Lower lobe of right lung (tissue), 2 donors: ENCODE data around the gene RWDD1. TPM values are rescaled to one million over a fixed set of nuclear protein-coding genes. Genes with fewer than 3 reads are reported as not detected.

Experiments used
- ATAC-seq, 2 donors: fragments of 200-7000 bp; cut with Tn5 transposase; one replicate each; pipeline ENCODE4 v1.9.1; 2020 to 2022; ENCODE audit warnings: mild to moderate bottlenecking in 2 of 2, moderate library complexity in 2 of 2
- DNase-seq: peaks from one replicate; pipeline ENCODE4 v3.0.0-alpha.2; 2020
- H3K27ac ChIP-seq: fragments of 200-600 bp; one replicate; pipeline ENCODE4 v1.8.0; 2022
- H3K27me3 ChIP-seq: fragments of 200-600 bp; one replicate; pipeline ENCODE4 v1.8.0; 2022; ENCODE audit warnings: low read depth
- H3K36me3 ChIP-seq: fragments of 200-600 bp; one replicate; pipeline ENCODE4 v1.8.0; 2022; ENCODE audit warnings: mild to moderate bottlenecking
- H3K4me1 ChIP-seq: fragments of 200-600 bp; one replicate; pipeline ENCODE4 v1.8.0; 2022
- H3K4me3 ChIP-seq: fragments of 200-600 bp; one replicate; pipeline ENCODE4 v1.8.0; 2022; ENCODE audit warnings: mild to moderate bottlenecking
- H3K9me3 ChIP-seq: fragments of 200-600 bp; one replicate; pipeline ENCODE4 v1.8.0; 2022
- intact Hi-C: fragments of 100-400 bp; cut with DNase I; formaldehyde crosslinking; loops from one replicate; pipeline ENCODE4 v1.11.0; 2022
- total RNA-seq: library from RNA; stranded (reverse); fragmentation: NEBNext Ultra II Directional; extraction: Animal tissue kit (Norgen Biotek cat#: 25700); gene quantifications from one replicate; pipeline ENCODE4 v1.2.1, GENCODE V29; 2021
- TF ChIP-seq, protein P1 (sequence below): fragments of 200-600 bp; IDR thresholded peaks from one replicate; pipeline ENCODE4 v1.8.0; 2022; ENCODE audit warnings: antibody characterized with exemption, mild to moderate bottlenecking
- donor health status: DM: no; HTN: yes; CAD: no; lungs with severe emphysema.

The RWDD1 gene
- total RNA-seq, 1 donor from 2014 or later: 35.9 TPM

DNA sequence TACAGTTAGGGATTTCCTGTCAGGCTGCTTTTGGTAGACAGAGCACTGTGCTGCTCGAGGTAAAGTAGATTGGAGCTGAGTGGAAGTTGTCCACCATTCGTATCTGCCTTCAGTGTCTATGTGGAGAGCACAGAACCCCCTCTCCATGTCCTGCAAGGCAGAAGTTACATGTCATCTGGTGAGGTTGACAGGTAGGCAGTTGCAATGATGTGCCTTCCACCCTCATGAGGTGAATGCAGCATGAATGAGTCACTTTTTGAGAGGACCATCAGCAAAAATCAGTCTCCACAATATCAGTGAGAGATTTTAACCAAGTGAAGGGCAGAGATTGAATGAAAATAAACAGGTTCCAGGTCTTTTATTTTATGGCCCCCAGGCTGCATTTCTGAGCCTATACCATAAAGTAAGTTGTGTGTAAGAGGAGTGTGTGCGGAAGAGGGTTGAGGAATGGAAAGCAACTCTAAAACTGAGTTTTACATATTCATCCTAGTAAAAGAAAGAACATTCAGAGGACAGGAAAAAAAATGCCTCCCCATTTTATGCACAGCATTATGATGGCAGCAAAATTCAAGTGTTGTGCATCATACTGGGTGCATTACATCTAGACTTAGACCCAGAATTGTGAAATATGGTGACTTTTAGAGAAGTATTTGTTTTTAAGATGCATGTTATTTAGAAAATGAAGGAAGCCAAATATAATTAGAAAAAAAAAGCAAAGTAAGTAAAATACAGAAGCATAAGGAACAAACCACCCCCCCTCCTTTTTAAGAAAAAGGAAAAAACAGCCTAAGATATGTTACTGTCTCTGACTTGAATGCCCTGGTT lies 41.6 kb upstream of the RWDD1 start:
- DNase-seq: no peak
- H3K27me3 ChIP-seq: no peaks in the 10 kb centered on the region
- no peak overlapping the region for H3K27ac ChIP-seq
- no peaks in the 10 kb centered on the region for H3K4me1 ChIP-seq
- no peak overlapping the region for H3K4me3 ChIP-seq
- no peaks in the 10 kb centered on the region for H3K9me3 ChIP-seq
- intact Hi-C loops: no loop called here
- H3K36me3 ChIP-seq: no peaks in the 10 kb centered on the region
- TF ChIP-seq, protein P1, sequence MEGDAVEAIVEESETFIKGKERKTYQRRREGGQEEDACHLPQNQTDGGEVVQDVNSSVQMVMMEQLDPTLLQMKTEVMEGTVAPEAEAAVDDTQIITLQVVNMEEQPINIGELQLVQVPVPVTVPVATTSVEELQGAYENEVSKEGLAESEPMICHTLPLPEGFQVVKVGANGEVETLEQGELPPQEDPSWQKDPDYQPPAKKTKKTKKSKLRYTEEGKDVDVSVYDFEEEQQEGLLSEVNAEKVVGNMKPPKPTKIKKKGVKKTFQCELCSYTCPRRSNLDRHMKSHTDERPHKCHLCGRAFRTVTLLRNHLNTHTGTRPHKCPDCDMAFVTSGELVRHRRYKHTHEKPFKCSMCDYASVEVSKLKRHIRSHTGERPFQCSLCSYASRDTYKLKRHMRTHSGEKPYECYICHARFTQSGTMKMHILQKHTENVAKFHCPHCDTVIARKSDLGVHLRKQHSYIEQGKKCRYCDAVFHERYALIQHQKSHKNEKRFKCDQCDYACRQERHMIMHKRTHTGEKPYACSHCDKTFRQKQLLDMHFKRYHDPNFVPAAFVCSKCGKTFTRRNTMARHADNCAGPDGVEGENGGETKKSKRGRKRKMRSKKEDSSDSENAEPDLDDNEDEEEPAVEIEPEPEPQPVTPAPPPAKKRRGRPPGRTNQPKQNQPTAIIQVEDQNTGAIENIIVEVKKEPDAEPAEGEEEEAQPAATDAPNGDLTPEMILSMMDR: no peak
- no peak for ATAC-seq

GRCh38 chr6:116530436-116530835 lies 40.9 kb upstream of the RWDD1 start:
- Histone ChIP-seq H3K27me3 (no peaks in the 10 kb centered on the region), H3K4me3 (no peak overlapping the region), H3K4me1 (no peaks in the 10 kb centered on the region), H3K36me3 (no peaks in the 10 kb centered on the region), H3K27ac (no peak overlapping the region), H3K9me3 (no peaks in the 10 kb centered on the region)
- ATAC-seq: no peak
- no peak for DNase-seq
- TF ChIP-seq, protein P1: no peak
- intact Hi-C loops: no loop called here

DNA sequence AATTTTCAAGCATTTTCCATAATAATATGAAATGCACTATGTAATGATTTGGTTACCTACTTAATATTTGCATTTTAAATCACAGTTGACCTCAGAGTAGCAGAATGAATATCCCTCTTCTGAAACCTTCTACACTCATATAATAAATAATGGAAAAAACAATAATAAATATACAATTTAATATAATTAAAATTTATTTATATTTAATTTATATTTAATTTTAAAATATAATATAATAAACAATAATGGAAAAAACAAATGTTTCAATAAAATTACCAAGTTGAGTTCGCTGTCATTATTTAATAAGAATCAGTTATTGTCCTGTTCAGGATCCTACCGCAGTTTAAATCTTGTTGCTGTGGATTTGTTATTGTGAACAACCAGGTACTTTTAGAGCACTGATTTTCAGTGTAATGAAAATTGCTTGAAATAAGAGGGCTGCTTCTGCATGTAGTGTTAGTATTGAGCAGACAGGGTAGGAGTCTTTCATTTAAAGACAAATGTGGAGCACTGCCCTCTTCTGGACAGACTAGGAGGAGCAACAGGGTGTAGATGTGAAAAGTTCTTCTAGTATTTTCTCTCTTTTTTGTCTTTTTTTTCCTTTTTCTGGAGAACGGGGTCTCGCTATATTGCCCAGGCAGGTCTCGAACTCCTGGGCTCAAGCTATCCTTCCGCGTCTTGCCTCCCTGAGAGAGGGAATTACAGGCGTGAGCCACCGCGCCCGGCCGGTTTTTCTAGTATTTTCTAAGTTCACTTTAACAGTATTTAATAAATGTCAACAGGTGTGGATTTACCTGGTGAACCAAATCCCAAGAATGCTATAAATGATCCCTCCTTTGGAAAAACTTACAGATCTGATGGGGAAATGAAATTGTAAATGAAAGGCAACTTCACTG lies 39.4 kb upstream of the RWDD1 start:
- DNase-seq (peak; percentile 39), ATAC-seq (peak; percentile 84 to 88)
- intact Hi-C loops: no loop called here
- Histone ChIP-seq H3K27ac (no peak overlapping the region), H3K27me3 (no peaks in the 10 kb centered on the region), H3K9me3 (no peaks in the 10 kb centered on the region), H3K4me3 (no peak overlapping the region), H3K36me3 (no peaks in the 10 kb centered on the region), H3K4me1 (no peaks in the 10 kb centered on the region)
- TF ChIP-seq, protein P1: peak; percentile 77

GRCh38 chr6:116533233-116533957 lies 37.9 kb upstream of the RWDD1 start:
- intact Hi-C loops: no loop called here
- TF ChIP-seq, protein P1: no peak
- no peaks in the 10 kb centered on the region for H3K4me1 ChIP-seq

DNA sequence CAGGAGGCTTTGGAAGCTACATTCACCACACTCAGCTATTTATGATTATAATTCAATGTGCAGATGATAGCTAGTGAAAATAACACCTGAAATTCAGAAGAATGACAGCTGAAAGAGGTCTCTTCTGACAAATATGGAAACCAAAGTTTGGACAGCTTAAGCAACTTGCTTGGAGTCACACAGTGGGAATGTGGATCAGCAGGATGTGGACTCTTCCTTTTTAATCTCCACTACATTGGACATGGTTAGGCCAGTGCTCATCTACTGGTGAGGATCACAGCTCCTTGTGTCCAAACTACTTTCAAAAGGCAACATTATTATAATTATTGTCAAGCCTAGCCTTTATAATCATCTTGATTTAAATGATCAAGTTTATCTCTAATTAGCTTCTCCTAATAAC lies 36.2 kb upstream of the RWDD1 start:
- no peaks in the 10 kb centered on the region for H3K4me1 ChIP-seq
- TF ChIP-seq, protein P1: no peak
- H3K27ac ChIP-seq: no peak overlapping the region
- ATAC-seq (no peak), DNase-seq (no peak)
- no peaks in the 10 kb centered on the region for H3K36me3 ChIP-seq
- no peaks in the 10 kb centered on the region for H3K27me3 ChIP-seq
- no peaks in the 10 kb centered on the region for H3K9me3 ChIP-seq
- intact Hi-C loops: no loop called here
- no peak overlapping the region for H3K4me3 ChIP-seq

More at GRCh38 chr6:116533233-116533957, 37.9 kb upstream of the RWDD1 start:
- H3K27ac ChIP-seq: no peak overlapping the region
- no peaks in the 10 kb centered on the region for H3K36me3 ChIP-seq
- H3K27me3 ChIP-seq: no peaks in the 10 kb centered on the region
- H3K4me3 ChIP-seq: no peak overlapping the region
- no peak for ATAC-seq
- H3K9me3 ChIP-seq: no peaks in the 10 kb centered on the region
- no peak for DNase-seq
